RPMI8226 (cell line): Measurements from ENCODE around the gene ACOX1.

Experiments used
- DNase-seq: peaks from one replicate; pipeline ENCODE4 v3.0.0-alpha.2; 2015

ACOX1 gene

GRCh38 chr17:75927286-75927922, 51.6 kb downstream of the ACOX1 start:
- DNase-seq = peak; percentile 47

- no peak for DNase-seq
Measured at GRCh38 chr17:75926456-75926855, 52.5 kb downstream of the ACOX1 start.

- no peak for DNase-seq
Measured at GRCh38 chr17:75925912-75926311, 53.1 kb downstream of the ACOX1 start.

- DNase-seq = no peak
Measured at GRCh38 chr17:75925103-75925502, 53.9 kb downstream of the ACOX1 start.

GRCh38 chr17:75922963-75923874, 55.7 kb downstream of the ACOX1 start:
- no peak for DNase-seq

GRCh38 chr17:75922173-75922961, 56.6 kb downstream of the ACOX1 start:
- no peak for DNase-seq

- DNase-seq = no peak
Measured at GRCh38 chr17:75921596-75921995, 57.4 kb downstream of the ACOX1 start.

GRCh38 chr17:75920045-75920560, 58.9 kb downstream of the ACOX1 start:
- DNase-seq = no peak

GRCh38 chr17:75919611-75920010, 59.4 kb downstream of the ACOX1 start:
- DNase-seq = no peak

GRCh38 chr17:75917917-75918445, 61.0 kb downstream of the ACOX1 start:
- no peak for DNase-seq

- DNase-seq = no peak
Measured at GRCh38 chr17:75917141-75917916, 61.6 kb downstream of the ACOX1 start.

- no peak for DNase-seq
Measured at GRCh38 chr17:75915268-75915667, 63.7 kb downstream of the ACOX1 start.

- no peak for DNase-seq
Measured at GRCh38 chr17:75914643-75915267, 64.2 kb downstream of the ACOX1 start.

- no peak for DNase-seq
Measured at GRCh38 chr17:75913537-75914210, 65.3 kb downstream of the ACOX1 start.

- peak; percentile 75 for DNase-seq
Measured at GRCh38 chr17:75910699-75911098, 68.3 kb downstream of the ACOX1 start.

- DNase-seq = no peak
Measured at GRCh38 chr17:75909812-75910274, 69.1 kb downstream of the ACOX1 start.

- peak; percentile 99 for DNase-seq
Measured at GRCh38 chr17:75909051-75909811, 69.7 kb downstream of the ACOX1 start.

GRCh38 chr17:75908201-75908600, 70.8 kb downstream of the ACOX1 start:
- no peak for DNase-seq

- no peak for DNase-seq
Measured at GRCh38 chr17:75906143-75906884, 72.7 kb downstream of the ACOX1 start.
